Left colon (tissue), 2 donors: ENCODE data around the gene PRPF8. TPM values are rescaled to one million over a fixed set of nuclear protein-coding genes. Genes with fewer than 3 reads are reported as not detected.
A peak's percentile ranks its signal among the peaks of the same experiment; 100 is the strongest.

Experiments used
- ATAC-seq: fragments of 200-7000 bp; cut with Tn5 transposase; one replicate; pipeline ENCODE4 v1.9.1; 2020; ENCODE audit warnings: mild to moderate bottlenecking, moderate library complexity
- DNase-seq, 2 donors: peaks; one replicate each; pipeline ENCODE4 v3.0.0-alpha.2; 2020
- intact Hi-C, 2 donors: fragments of 100-400 bp; cut with DNase I in 1 of 2; cut with micrococcal nuclease in 1 of 2; formaldehyde crosslinking; loops; one replicate each; pipeline versions ENCODE4 v1.11.2 to v1.14.0; 2022; cut with DNase I, micrococcal nuclease
- total RNA-seq, 2 donors: library from RNA; stranded (reverse); fragmentation: NEBNext Ultra II Directional; extraction: Animal tissue kit (Norgen Biotek cat#: 25700); gene quantifications; one replicate each; pipeline ENCODE4 v1.2.1, GENCODE V29; 2021
- donor health status: DM: no; HTN: no; CAD: no.
- donor health status: DM: yes; HTN: yes; CAD: no.

Gene PRPF8
- total RNA-seq, 2 donors from 2014 or later, result 162 to 204 TPM

DNA sequence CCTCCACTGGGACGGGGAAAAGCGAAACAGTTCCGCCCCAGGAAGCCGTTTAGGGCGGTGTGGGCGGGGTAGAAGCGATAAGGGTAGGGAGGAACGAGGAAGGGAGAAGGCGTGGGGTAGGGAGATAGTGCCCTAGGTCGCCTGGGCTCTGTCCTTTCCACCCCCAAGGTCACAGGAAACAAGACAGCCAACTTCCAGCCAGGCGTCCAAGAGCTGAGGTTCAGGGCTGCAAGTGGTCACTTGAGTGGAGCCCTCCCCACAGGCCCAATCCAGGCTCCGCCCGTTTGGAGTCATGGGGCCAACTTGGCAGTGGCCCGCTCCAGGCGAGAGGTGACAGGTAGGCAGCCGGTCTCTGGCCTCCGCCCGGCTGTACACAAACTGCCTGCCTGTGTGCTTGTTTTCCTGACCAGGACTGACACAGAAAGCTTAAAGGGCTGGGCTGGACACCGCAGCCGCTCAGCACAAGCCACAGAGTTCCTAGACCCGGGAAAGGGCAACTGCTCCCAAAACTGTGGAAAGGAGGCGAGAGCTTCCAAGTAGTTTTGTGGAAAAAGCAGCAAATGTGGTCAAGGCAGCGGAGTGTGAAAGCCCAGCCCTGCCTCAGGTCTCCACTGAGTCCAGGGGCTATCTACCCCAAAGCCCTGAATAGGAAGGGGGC lies 34.7 kb downstream of the PRPF8 start, which contains the start of gene RILP:
TSS of gene RILP (minus strand) at position 23 of the 658 bp plus-strand sequence. CDS start 62 bp downstream, outside the sequence.
- ATAC-seq, result peak; percentile 74
- intact Hi-C loops, result no loop called here
- peak; percentile 88 to 95 for DNase-seq

DNA sequence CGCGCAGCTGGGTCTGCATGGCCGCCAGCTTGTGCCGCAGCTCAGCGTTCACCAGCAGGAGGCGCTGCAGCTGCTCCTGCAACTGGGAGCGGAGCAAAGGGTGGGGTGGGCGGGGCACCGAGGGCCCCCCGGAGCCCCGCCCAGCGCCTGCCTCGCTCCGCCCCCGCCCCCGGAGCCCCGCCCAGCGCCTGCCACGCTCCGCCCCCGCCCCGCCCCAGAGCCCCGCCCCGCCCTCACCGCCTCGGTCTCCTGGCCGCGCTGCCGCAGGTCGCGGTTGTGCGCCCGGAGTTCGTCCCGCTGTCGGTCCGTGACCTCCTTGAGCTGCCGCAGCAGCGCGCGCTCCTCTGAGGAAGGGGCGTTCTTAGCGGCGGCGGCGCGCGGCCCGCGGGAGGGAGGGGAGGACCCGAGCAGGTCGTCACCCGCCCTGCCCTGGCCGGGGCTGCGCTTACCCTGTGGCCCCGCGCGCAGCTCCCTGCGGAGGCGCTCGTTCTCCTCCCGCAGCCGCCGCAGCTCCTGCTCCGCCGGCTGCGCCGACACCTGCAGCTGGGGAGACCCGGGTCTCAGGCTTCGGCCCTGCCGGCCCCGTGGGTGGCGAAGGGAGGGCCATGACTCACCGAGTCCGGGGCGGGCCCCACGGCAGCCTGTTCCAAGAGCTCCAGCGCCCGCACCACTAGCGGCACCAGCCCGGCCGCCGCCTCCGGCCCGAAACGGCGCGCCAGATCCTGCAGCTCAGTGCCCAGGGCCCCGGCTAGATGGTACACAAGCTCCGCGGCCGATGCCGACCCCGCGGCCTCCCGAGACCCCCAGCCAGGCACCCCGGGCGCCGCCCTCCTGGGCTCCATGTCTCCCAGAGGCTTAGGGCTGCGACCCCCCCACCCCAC lies 35.5 kb downstream of the PRPF8 start:
- ATAC-seq (peak; percentile 57), DNase-seq (peak; percentile 82 to 95)
- intact Hi-C loops, result no loop called here

DNA sequence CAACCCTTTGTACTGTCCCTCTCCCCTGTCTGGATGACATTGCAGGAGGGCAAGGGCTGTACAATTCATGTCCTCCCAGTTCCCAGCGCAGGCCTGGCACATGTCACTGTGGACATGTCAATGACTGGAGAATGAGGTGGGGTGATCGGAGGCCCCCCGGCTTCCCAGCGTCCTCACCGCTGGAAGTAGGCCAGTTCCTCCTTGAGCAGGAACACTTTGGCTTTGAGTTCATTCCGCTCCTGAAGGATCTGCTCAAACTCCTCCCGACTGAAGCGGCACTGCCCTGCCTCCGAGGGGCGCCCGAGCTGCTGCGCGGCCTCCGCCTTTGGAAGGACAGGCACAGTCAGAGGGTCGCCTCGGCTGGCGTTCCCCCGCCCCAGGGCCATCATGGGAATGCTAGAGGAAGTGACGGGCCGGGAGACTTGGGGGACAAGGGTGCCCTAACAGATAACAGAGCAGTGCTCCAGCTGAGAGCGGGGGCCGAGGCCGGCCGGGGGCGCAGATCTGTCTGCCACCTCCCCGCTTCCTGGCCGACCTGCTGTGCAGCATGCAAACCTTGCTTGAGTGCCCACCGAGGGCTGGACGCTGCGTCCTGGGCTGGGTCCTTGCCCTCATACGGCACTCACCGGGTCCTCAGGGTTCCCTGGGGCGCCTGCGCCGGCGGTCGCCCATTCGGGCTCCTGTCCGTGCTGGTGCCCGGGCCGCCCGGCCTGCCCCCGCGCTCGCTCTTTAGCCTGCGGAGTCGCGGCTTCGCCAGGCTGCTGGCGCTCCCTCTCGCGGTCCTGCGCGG lies 36.3 kb downstream of the PRPF8 start:
- intact Hi-C loops, result no loop called here
- ATAC-seq (no peak), DNase-seq (peak in 1 of 2 donors; percentile 90)

DNA sequence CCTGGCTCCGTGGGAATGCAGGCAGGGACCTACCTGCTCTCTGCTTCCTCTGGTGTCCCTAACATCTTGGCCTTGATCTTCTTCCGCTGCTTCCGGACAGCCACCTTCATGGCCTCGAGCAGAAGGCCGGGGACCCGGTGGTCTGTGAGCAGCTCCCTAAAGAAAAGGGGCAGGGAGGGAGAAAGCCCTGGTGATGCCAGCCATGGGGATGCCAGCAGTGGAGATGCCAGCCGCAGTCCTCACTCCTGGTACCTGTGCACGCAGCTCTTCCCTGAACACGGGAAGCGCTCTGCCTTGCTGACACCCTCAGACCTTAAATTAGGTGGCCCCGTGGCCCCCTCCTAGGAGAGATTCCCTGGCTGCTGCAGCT lies 36.9 kb downstream of the PRPF8 start:
- intact Hi-C loops, result no loop called here
- no peak for DNase-seq
- ATAC-seq, result no peak

DNA sequence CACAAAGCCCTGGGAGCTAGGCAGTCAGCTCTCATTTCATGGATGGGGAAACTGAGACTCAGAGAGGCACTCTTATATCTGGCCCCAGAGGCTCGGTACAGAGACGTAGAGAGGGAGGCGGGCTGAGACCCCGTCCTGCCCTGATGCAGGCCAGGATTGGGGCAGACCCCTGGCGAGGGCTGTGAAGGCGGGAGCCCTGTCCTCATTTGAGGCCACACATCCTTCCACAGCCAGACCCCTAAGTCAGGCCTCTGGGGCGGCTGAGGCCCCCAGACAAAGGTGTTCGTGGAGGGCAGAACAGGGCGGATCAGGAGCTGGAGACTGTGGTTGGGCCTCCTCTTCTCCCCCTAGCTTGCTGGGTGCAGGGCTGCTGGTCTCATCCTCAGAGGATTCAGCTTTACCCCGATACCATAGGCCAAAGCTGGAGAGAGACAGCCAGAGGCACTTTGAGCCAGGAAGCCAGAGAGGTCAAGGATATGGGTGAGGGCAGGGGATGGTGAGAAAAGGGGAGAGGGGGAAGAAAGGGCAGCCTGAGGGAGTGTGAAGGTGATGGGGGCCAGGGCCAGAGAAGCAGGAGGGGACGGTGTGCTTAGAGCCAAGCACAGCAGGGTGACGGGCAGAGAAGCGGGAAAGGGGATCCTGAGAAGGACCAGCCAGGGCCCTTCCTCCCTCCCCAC lies 38.3 kb downstream of the PRPF8 start:
- intact Hi-C loops, result no loop called here
- DNase-seq (no peak), ATAC-seq (no peak)

DNA sequence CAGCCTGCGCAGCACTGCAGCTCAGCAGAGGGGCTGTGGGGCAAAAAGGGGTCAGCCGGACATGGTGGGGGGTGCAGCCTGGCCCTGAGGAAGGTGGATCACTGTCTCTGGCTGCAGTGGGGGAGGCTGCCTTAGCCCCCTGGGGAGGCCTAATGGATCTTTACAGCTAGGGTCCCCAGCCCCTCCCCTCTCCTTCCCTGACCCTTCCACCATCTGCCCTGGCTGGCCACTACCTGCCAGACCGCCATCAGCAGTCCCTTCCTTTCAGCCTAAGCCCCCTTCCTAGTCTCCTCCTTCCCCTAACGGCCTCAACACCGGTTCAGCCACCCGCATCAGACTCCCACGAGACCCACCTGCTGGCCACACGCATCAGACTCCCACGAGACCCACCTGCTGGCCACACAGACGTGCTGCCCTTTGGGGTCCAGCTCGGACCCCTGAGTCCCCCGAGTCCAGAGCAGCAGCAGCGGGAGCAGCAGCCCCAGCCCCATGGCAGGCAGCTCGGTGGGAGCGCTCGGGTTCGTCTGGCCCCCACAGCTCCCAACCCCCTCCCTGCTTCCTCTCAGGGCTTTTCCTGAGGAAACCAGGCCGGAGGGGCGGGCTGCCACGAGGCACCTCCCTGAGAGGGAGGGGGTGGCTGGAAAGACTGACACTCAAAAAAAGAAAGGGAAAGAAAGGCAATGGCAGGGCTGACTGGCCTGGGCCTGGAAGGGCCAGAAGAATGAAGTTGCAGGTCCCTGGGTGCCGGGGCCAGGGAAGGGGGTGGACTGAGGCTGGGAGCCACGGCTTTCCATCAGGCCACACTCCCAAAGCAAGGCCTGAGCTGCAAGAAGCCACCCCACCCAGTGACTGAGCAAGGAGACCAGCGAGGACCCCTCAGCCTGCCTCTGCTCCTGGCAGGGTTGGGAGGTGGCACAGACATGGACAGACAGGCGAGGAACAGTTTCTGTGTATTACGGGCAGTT lies 39.2 kb downstream of the PRPF8 start, which contains the start of gene SCARF1:
TSS of gene SCARF1 (minus strand) at position 526 of the 965 bp plus-strand sequence. CDS start at position 491, 35 bp downstream.
- DNase-seq, result peak in 1 of 2 donors; percentile 39
- intact Hi-C loops, result no loop called here
- no peak for ATAC-seq

DNA sequence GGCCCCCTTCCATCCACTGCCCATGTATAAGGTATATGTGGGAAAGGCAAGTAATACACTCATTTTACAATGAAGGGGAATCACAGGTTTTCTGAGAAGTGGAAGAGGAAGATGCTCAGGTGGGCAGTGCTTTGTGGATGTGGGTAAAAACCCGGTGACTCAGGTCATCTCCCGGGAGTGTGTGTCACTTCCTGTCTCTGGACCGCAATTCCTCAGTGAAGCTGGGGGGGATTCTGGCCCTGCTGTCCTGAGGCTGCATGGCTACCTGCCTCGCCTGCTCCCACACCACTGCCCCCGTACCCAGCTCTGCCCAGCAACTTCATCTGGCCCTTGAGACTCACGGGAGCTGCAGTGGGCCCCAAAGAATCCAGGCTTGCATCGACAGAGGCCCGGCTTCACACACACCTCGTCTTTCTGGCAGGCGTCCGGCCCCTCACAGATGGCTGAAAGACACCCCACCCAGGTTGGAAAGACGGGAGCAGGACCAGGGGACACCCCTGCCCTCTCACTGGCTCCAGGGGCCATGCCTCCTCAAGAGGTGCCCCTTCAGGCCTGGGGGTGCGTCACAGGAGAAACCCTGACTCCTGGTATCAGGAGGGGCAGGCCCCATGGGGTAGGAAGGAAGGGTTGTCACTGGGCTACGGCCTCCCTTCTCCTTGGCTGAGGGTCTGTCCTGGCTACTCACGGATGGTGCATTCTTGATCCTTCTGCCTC lies 40.0 kb downstream of the PRPF8 start:
- DNase-seq, result no peak
- intact Hi-C loops, result no loop called here
- no peak for ATAC-seq

DNA sequence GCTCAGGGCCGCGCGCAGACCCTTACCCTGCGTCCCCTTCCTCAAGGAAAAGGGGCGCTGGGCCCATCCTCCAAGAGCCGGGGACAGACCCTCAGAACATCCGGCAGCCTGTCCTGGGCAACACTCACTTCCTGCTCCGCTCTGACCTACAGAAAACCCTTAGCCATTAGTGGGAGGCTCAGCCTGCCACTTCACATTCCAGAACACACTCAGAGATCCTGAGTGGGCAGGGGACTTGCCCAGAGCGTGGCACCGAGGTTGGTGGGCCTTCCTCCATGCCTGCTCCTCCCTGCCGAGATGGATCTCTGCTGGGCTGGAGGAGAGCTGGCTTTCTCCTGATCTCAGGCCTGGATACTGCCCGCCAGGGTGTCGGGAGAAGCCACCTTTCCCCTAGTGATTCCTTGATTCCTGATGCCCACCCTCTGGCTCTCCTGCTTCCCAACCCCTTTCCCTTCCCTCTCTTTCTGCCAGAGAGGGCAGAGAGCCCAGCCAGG lies 40.6 kb downstream of the PRPF8 start:
- intact Hi-C loops, result no loop called here
- ATAC-seq (peak; percentile 5), DNase-seq (no peak)

DNA sequence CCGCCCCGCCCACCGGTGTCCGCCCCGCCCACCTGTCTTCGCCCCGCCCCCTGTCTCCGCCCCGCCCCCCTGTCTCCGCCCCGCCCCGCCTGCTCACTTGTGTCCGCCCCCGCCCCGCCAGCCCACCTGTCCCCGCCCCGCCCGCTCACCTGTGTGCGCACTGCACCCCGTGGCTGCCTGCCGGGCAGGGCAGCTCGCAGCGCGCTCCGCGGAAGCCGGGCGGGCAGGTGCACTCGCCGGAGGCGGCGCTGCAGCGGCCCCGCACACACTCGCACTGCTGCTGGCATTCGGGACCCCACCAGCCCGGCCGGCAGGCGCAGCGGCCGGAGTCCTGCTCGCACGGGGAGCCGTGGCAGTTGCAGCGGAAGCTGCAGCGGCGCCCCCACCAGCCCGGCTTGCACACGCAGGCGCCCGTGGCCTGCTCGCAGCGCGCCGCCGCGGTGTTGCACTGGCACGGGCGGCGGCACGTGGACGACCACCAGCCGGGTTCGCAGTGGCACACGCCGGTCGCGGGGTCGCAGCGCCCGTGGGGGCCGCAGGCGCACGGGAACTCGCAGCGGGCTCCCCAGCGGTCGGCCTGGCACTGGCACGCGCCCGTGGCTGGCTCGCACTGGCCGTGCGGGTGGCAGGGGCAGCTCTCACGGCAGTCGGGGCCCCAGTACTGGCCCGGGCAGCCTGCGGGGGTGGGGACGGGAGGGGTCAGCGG lies 41.2 kb downstream of the PRPF8 start:
- intact Hi-C loops, result no loop called here
- DNase-seq, result peak; percentile 81 to 86

DNA sequence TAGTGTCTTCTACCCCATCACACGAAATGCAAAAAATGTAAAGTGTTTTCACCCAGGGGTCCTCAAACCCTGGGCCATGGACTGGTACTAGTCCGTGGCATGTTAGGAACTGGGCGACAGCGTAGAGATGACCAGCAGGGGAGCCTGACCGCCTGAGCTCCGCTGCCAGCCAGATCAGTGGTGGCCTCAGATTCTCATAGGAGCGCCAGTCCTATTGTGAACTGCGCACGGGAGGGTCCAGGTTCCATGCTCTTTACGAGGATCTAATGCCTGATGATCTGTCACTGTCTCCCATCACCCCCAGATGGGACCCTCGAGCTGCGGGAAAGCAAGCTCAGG lies 43.6 kb downstream of the PRPF8 start:
- intact Hi-C loops, result no loop called here
- DNase-seq, result no peak
- ATAC-seq, result no peak

More for the DNA sequence above, 41.2 kb downstream of the PRPF8 start:
- peak; percentile 79 for ATAC-seq

DNA sequence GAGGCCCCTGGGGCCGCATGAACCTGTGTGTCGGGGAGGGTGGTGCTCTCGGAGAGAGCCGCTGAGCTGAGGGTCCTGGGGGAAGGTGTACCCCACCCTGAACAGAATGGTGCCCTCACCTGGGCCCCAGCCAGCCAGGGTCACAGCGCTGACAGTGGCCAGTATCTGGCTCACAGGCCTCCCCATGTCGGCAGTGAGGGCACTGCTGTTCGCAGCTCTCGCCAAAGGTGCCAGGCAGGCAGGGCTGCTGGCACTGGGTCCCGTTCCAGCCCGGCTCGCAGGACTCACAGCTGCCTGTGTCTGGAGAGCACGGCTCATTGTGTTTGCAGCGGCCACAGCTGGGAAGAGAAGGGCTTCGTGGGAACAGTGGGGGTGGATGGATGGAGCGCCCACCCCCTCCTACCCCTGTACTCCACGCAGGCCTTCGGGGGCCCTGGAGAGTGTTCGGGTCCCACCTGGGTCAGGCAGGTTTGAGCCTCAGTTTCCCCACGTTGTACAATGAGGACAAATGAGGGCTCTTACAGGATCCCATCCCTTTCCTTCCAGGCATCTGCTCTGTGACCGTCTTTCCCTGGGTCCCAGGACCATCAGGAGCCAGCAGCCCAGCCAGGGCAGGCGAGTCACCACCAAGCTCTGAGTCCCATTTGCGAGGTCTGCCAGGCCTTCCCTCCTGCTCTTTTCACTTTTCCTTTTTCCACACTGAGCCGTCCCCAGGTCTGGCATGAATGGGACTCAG lies 44.2 kb downstream of the PRPF8 start:
- intact Hi-C loops, result no loop called here
- no peak for ATAC-seq

DNA sequence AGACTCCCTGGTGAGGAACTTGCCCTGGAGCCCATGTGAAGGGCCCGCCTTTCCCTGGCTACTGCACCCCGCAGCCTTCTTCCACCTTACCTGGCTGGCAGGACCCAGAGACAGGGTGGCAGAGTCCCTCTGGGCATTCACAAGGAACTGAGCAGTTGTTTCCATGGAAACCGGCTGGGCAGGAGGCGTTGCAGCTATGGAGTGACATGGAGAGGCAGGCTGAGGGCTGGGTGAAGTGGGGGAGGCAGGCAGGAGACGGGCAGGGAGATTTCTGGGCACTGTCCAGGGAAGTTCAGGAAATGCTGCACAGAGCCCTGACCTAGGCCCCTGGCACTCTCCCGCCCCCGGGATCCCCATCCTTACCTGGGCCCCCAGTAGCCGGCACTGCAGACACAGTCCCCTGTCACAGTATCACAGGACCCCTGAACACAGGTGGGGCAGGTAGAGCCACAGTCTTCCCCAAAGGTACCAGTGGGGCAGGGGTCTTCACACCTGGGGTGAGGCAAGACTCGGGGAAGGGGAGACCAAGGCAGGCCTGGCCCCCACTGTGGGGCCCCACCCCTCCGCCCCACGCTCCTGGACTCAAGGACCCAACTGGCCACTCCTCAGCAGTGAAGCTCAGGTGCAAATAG lies 45.0 kb downstream of the PRPF8 start:
- ATAC-seq (no peak), DNase-seq (no peak)
- intact Hi-C loops, result loop anchor here in 1 of 2 donors (10.0 kb wide), 1 partner anchor 65 kb away; no protein-coding TSS in a partner anchor

More for the DNA sequence above, 44.2 kb downstream of the PRPF8 start:
- no peak for DNase-seq

DNA sequence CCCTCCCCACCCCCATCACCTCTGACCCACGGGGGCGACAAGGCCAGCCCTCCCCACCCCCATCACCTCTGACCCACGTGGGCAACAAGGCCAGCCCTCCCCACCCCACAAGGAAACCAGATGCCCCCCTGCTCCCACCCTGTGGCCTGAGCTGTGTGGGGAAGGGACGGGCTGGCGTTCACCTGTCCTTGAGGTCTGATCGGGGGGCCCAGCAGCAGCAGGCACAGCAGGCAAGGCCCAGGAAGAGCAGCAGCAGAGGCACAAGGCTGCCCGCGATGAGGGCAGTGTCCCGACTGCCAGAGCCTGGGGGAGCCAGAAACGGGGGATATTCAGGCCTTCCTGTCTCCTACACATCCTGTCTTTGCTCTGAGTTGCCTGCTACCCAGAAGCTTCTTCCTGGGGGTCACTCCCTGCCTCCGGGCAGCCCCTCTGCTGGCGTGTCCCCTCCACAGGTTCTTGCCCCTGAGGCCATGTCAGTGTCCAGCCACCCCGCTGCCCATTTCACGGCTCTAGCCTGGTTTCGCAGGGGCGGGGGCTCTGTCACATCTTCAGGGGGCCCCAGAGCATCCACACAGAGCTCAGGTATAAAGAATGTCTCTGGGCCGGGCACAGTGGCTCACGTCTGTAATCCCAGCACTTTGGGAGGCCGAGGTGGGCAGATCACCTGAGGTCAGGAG lies 45.9 kb downstream of the PRPF8 start:
- no peak for DNase-seq
- no peak for ATAC-seq
- intact Hi-C loops, result loop anchor here in 1 of 2 donors (10.0 kb wide), 1 partner anchor 64 kb away; no protein-coding TSS in a partner anchor

DNA sequence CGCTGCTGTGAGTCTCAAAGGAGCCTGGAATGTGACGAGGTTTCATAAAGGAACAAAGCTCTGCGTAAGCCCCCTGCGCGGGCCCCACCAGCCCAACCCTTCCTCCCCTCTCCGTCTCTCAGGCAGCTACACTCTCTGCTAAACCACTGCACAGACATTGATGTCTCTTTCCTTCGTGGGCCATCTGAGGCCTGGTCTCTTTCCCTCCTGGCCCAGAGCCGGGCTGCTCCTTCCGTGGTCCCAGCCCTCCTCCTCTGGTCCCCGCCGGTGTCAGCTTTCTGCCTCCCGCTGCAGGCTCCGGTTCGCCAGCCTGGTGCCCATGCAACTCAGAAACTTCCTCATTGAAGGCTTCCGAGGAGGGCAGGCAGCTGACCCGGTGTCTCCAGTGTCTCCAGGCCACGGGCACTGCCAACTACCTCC lies 46.5 kb downstream of the PRPF8 start:
- intact Hi-C loops, result loop anchor here in 1 of 2 donors (10.0 kb wide), 1 partner anchor 63 kb away; no protein-coding TSS in a partner anchor
- DNase-seq (no peak), ATAC-seq (no peak)
